Measurements from ENCODE around the gene BORA.

DNA sequence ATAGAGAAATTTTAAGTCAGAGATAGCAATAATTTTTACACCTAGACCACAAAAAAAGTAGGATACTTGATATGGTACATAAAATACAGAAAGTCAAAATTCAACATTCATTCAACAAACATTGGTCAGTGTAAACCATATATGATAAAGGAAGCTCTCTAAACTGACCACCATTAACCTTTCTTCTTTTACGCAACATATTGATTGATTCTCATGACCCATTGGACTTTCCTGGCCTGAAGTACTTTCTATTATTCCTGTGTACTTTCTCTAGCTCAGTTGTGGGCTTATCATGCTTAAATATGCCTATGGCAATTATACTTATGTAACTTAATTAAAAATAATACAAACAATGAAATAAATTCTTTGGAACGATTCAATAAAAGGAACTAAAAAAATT, 64.9 kb downstream of the BORA start:
- TF ChIP-seq CHD2 (IDR thresholded peaks at IDR 0.05; ENCODE audit: low read depth, low read length) = no peak
- no peak for TF ChIP-seq NFRKB (IDR thresholded peaks at IDR 0.05)
- no peak for TF ChIP-seq ZNF451 (CRISPR knock-in tag; IDR thresholded peaks at IDR 0.05)
- TF ChIP-seq, protein P1, sequence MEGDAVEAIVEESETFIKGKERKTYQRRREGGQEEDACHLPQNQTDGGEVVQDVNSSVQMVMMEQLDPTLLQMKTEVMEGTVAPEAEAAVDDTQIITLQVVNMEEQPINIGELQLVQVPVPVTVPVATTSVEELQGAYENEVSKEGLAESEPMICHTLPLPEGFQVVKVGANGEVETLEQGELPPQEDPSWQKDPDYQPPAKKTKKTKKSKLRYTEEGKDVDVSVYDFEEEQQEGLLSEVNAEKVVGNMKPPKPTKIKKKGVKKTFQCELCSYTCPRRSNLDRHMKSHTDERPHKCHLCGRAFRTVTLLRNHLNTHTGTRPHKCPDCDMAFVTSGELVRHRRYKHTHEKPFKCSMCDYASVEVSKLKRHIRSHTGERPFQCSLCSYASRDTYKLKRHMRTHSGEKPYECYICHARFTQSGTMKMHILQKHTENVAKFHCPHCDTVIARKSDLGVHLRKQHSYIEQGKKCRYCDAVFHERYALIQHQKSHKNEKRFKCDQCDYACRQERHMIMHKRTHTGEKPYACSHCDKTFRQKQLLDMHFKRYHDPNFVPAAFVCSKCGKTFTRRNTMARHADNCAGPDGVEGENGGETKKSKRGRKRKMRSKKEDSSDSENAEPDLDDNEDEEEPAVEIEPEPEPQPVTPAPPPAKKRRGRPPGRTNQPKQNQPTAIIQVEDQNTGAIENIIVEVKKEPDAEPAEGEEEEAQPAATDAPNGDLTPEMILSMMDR (CRISPR knock-in tag; IDR thresholded peaks at IDR 0.05) = no peak
